HG03175 (cell line): ENCODE results near the gene CRHR2.

Experiments used
- ATAC-seq: cut with Tn5 transposase; IDR thresholded peaks from one replicate; pipeline ENCODE4 v1.9.1; 2021; ENCODE audit warnings: mild to moderate bottlenecking, moderate library complexity; ENCODE audit not compliant: unreplicated experiment

CRHR2 gene

GRCh38 chr7:30707391-30708357, 25.4 kb upstream of the CRHR2 start:
- no peak for ATAC-seq

- no peak for ATAC-seq
Observed at GRCh38 chr7:30706908-30707307, 24.7 kb upstream of the CRHR2 start.

- ATAC-seq = no peak
Observed at GRCh38 chr7:30706316-30706715, 24.1 kb upstream of the CRHR2 start.

- ATAC-seq = no peak
Observed at GRCh38 chr7:30705596-30705995, 23.3 kb upstream of the CRHR2 start.

- no peak for ATAC-seq
Observed at GRCh38 chr7:30705008-30705407, 22.8 kb upstream of the CRHR2 start.

GRCh38 chr7:30703756-30704155, 21.5 kb upstream of the CRHR2 start:
- no peak for ATAC-seq

- no peak for ATAC-seq
Observed at GRCh38 chr7:30702200-30702599, 19.9 kb upstream of the CRHR2 start.

GRCh38 chr7:30700941-30701340, 18.7 kb upstream of the CRHR2 start:
- no peak for ATAC-seq

GRCh38 chr7:30699706-30700495, 17.6 kb upstream of the CRHR2 start:
- ATAC-seq = no peak

GRCh38 chr7:30698481-30698880, 16.2 kb upstream of the CRHR2 start:
- no peak for ATAC-seq

GRCh38 chr7:30697719-30698460, 15.6 kb upstream of the CRHR2 start:
- no peak for ATAC-seq

- ATAC-seq = no peak
Observed at GRCh38 chr7:30694774-30695721, 12.8 kb upstream of the CRHR2 start.

GRCh38 chr7:30694218-30694745, 12.0 kb upstream of the CRHR2 start:
- ATAC-seq = no peak

- no peak for ATAC-seq
Observed at GRCh38 chr7:30692882-30693281, 10.6 kb upstream of the CRHR2 start.

- no peak for ATAC-seq
Observed at GRCh38 chr7:30692438-30692837, 10.2 kb upstream of the CRHR2 start.

- ATAC-seq = no peak
Observed at GRCh38 chr7:30690011-30690410, 7.8 kb upstream of the CRHR2 start.

GRCh38 chr7:30688718-30689221, 6.5 kb upstream of the CRHR2 start:
- no peak for ATAC-seq

GRCh38 chr7:30687604-30688003, 5.3 kb upstream of the CRHR2 start:
- ATAC-seq = no peak

GRCh38 chr7:30684351-30684750, 2.1 kb upstream of the CRHR2 start:
- ATAC-seq = no peak

- no peak for ATAC-seq
Observed at GRCh38 chr7:30683816-30684215, 1.6 kb upstream of the CRHR2 start.
